Measurements from ENCODE around the gene MYL5.
"Not testable (repeated sequence)": the region's sequence is repeated elsewhere in the genome, so short reads cannot be mapped to it uniquely, and the experiment has no call there.

The MYL5 gene

DNA sequence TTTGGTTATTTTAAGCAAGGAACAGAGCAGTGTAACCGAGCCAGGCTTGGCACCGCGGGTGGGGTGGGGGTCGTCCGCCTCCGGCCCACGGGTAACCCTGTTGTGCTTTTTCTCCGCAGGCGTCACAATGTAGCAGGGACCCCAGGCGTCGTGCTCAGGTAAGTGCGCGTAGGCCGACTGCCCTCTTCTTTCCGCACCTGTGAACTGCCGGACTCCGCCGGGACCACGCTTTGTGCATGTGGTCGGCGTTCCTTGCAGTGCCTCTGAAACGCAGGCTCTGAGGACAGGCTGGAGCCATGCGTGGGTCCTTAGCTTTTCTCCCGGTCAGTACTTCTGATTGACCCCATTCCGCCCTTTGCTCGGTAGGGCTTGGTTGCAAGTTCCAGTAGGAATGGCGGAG, 56.2 kb downstream of the MYL5 start:
- FAIRE-seq = no peak

DNA sequence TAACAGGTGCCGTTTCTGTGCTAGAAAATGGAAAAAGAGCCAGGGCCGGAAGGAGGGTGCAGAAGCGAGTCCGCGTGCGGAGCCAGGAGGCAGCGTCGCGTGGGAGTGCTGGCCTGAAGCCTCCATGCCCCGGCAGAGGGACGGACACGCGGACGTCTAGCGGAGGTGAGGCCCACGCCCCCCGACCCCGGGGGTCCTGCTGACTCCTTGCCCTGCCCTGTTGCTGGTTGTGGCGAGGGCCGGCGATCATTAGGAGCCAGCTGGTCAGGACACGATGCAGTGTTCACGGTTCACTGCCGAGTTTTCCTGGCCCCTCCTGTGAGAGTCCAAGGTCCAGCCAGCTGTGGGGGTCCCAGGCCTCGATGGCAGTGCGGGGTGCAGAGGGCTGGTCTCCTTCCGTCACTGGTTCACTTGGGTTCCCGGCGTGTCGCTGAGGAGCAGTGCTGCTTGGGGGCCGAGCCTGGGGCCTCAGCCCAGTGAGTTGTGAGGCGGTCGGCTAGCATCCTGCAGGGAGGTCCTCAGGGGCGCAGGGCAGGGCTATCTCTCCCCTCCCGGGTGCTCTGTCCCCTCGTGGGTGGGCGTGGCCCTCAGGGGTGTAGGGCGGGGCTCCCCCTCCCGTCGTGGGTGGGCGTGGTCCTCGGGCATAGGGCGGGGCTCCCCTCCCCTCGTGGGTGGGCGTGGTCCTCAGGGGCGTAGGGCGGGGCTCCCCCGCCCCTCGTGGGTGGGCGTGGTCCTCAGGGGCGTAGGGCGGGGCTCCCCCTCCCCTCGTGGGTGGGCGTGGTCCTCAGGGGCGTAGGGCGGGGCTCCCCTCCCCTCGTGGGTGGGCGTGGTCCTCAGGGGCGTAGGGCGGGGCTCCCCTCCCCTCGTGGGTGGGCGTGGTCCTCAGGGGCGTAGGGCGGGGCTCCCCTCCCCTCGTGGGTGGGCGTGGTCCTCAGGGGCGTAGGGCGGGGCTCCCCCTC, 56.9 kb downstream of the MYL5 start:
- FAIRE-seq = not testable (repeated sequence)
